Liver (tissue), 9 donors: ENCODE measurements around the gene AADAC. TPM values are rescaled to one million over a fixed set of nuclear protein-coding genes. Genes with fewer than 3 reads are reported as not detected.

ENCODE experiments used
- DNase-seq: peaks from one replicate; pipeline ENCODE4 v3.0.0-alpha.2; 2017; ENCODE audit warnings: low spot score
- H3K27ac ChIP-seq, 2 donors: one replicate each; pipeline ENCODE4 v1.7.0; 2013; ENCODE audit warnings: inconsistent platforms in 2 of 2, low read length in 2 of 2, control low read depth in 1 of 2, low read depth in 1 of 2, mild to moderate bottlenecking in 1 of 2
- H3K27me3 ChIP-seq, 4 donors: one replicate each; pipeline versions ENCODE4 v1.6.1 to v1.7.0; 2013; ENCODE audit warnings: low read length in 3 of 4, inconsistent platforms in 1 of 4, mild to moderate bottlenecking in 1 of 4, moderate library complexity in 1 of 4; ENCODE audit not compliant: control insufficient read depth in 4 of 4, insufficient read depth in 4 of 4
- H3K36me3 ChIP-seq, 4 donors: one replicate each; pipeline versions ENCODE4 v1.6.1 to v1.7.0; 2013; ENCODE audit warnings: low read length in 3 of 4, mild to moderate bottlenecking in 3 of 4, low read depth in 1 of 4, moderate library complexity in 1 of 4; ENCODE audit not compliant: control insufficient read depth in 4 of 4, insufficient read depth in 3 of 4
- H3K4me1 ChIP-seq, 4 donors: one replicate each; pipeline versions ENCODE4 v1.6.1 to v1.7.0; 2013; ENCODE audit warnings: low read length in 3 of 4, mild to moderate bottlenecking in 3 of 4, moderate library complexity in 1 of 4; ENCODE audit not compliant: control insufficient read depth in 4 of 4, insufficient read depth in 4 of 4
- H3K4me3 ChIP-seq, 3 donors: one replicate each; pipeline versions ENCODE4 v1.6.1 to v1.7.0; 2013; ENCODE audit warnings: low read length in 3 of 3, control low read depth in 1 of 3, low read depth in 1 of 3, mild to moderate bottlenecking in 1 of 3
- H3K9ac ChIP-seq, 2 donors: one replicate each; pipeline ENCODE4 v1.7.0; 2013; ENCODE audit warnings: low read length in 2 of 2, mild to moderate bottlenecking in 2 of 2, moderate library complexity in 2 of 2, control low read depth in 1 of 2, low read depth in 1 of 2
- H3K9me3 ChIP-seq, 4 donors: one replicate each; pipeline versions ENCODE4 v1.6.1 to v1.7.0; 2013; ENCODE audit warnings: low read length in 3 of 4; ENCODE audit not compliant: control insufficient read depth in 4 of 4
- CTCF ChIP-seq: fragments of 150-350 bp; IDR thresholded peaks from 2 replicates; pipeline ENCODE4 v1.5.1; 2017; ENCODE audit warnings: improper control_type of control experiment, low read depth, low read length; ENCODE audit not compliant: missing input control
- EGR1 ChIP-seq, 2 donors: IDR thresholded peaks; 2 replicates each; pipeline ENCODE4 v1.6.1; 2016 to 2018; ENCODE audit warnings: antibody characterized with exemption in 2 of 2, low read depth in 2 of 2
- FOXA1 ChIP-seq: IDR thresholded peaks from 2 replicates; pipeline ENCODE4 v1.6.1; 2016; ENCODE audit warnings: antibody characterized with exemption
- FOXA2 ChIP-seq: IDR thresholded peaks from 2 replicates; pipeline ENCODE4 v1.6.1; 2016; ENCODE audit warnings: antibody characterized with exemption
- GABPA ChIP-seq, 2 donors: IDR thresholded peaks in 1 of 2; conservative IDR thresholded peaks in 1 of 2; 2 replicates each; pipeline ENCODE4 v1.6.1; 2016; ENCODE audit warnings: antibody characterized with exemption in 2 of 2, mild to moderate bottlenecking in 1 of 2, moderate library complexity in 1 of 2
- HNF4G ChIP-seq: IDR thresholded peaks from 2 replicates; pipeline ENCODE4 v1.6.1; 2016; ENCODE audit warnings: antibody characterized with exemption
- JUND ChIP-seq, 2 donors: IDR thresholded peaks; 2 replicates each; pipeline ENCODE4 v1.6.1; 2016; ENCODE audit warnings: antibody characterized with exemption in 2 of 2
- MAX ChIP-seq: IDR thresholded peaks from 2 replicates; pipeline ENCODE4 v1.6.1; 2016; ENCODE audit warnings: antibody characterized with exemption
- RAD21 ChIP-seq, 2 donors: IDR thresholded peaks; 2 replicates each; pipeline ENCODE4 v1.6.1; 2016; ENCODE audit warnings: antibody characterized with exemption in 2 of 2, mild to moderate bottlenecking in 2 of 2
- REST ChIP-seq: IDR thresholded peaks from 2 replicates; pipeline ENCODE4 v1.6.1; 2016; ENCODE audit warnings: antibody characterized with exemption, mild to moderate bottlenecking
- YY1 ChIP-seq: IDR thresholded peaks from 2 replicates; pipeline ENCODE4 v1.6.1; 2016; ENCODE audit warnings: antibody characterized with exemption, mild to moderate bottlenecking
- WGBS: extraction: QIAGEN DNeasy Blood & Tissue Kit; methylation state at CpG from one replicate; pipeline ENCODE4 v1.1.7; 2013; 5-methylcytosine and 5-hydroxymethylcytosine counted together
- polyA plus RNA-seq, 2 donors: library from polyadenylated mRNA; stranded (reverse) in 1 of 2; unstranded in 1 of 2; fragments of 200-250 nt in 1 of 2; fragments of >200 nt in 1 of 2; fragmentation: Nextera tagmentation in 1 of 2; extraction: Ambion mirVana in 1 of 2; gene quantifications; one replicate each; pipeline versions ENCODE4 v1.2.1 to v1.2.3, GENCODE V29; 2013 to 2015
- total RNA-seq, 2 donors: library from RNA; depleted of rRNA; stranded (reverse); fragments of >200 nt; gene quantifications; one replicate each; pipeline ENCODE4 v1.2.3, GENCODE V29; 2014
- TF ChIP-seq, protein P1 (sequence below): IDR thresholded peaks from 2 replicates; pipeline ENCODE4 v1.6.1; 2016; ENCODE audit warnings: antibody characterized with exemption
- donor health status: healthy.
- donor health status: healthy.
- donor health status: healthy.
- donor health status: healthy.
- donor health status: healthy.

AADAC gene
- total and polyA plus RNA-seq, 4 donors, result 144 to 321 (median 281) TPM

- TF ChIP-seq RAD21 (IDR thresholded peaks at IDR 0.05), result no peak
- no peak for TF ChIP-seq CTCF
- no peak for TF ChIP-seq EGR1 (IDR thresholded peaks at IDR 0.05; ENCODE audit: low read depth in 2 of 2)
- no peak for TF ChIP-seq JUND (IDR thresholded peaks at IDR 0.05)
- TF ChIP-seq, protein P1, sequence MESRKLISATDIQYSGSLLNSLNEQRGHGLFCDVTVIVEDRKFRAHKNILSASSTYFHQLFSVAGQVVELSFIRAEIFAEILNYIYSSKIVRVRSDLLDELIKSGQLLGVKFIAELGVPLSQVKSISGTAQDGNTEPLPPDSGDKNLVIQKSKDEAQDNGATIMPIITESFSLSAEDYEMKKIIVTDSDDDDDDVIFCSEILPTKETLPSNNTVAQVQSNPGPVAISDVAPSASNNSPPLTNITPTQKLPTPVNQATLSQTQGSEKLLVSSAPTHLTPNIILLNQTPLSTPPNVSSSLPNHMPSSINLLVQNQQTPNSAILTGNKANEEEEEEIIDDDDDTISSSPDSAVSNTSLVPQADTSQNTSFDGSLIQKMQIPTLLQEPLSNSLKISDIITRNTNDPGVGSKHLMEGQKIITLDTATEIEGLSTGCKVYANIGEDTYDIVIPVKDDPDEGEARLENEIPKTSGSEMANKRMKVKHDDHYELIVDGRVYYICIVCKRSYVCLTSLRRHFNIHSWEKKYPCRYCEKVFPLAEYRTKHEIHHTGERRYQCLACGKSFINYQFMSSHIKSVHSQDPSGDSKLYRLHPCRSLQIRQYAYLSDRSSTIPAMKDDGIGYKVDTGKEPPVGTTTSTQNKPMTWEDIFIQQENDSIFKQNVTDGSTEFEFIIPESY, result no peak
- TF ChIP-seq REST, result no peak
- TF ChIP-seq HNF4G, result no peak
- no peak for TF ChIP-seq YY1
Observed at GRCh38 chr3:151856118-151856517, 42.2 kb downstream of the AADAC start.

GRCh38 chr3:151856641-151857040, 42.7 kb downstream of the AADAC start:
- Histone ChIP-seq H3K27ac (no peak overlapping the region), H3K4me1 (peaks cover 3 to 17% (median 10%) of the 10 kb centered on the region in 4 donors), H3K36me3 (no peaks in the 10 kb centered on the region), H3K9me3 (no peaks in the 10 kb centered on the region), H3K27me3 (no peaks in the 10 kb centered on the region), H3K4me3 (no peak overlapping the region), H3K9ac (no peak overlapping the region)
- DNase-seq, result no peak
- 93% methylated on average over 2 of the region's 2 CpGs for WGBS
- no peak for TF ChIP-seq FOXA2

More at GRCh38 chr3:151856118-151856517, 42.2 kb downstream of the AADAC start:
- DNase-seq, result no peak
- no peaks in the 10 kb centered on the region for H3K27me3 ChIP-seq
- WGBS, result 78% methylated on average over 3 of the region's 3 CpGs
- H3K9ac ChIP-seq, result no peak overlapping the region
- H3K4me1 ChIP-seq, result peaks cover 1 to 17% (median 10%) of the 10 kb centered on the region in 4 donors
- no peaks in the 10 kb centered on the region for H3K36me3 ChIP-seq
- H3K4me3 ChIP-seq, result no peak overlapping the region
- no peak overlapping the region for H3K27ac ChIP-seq
- no peaks in the 10 kb centered on the region for H3K9me3 ChIP-seq

DNA sequence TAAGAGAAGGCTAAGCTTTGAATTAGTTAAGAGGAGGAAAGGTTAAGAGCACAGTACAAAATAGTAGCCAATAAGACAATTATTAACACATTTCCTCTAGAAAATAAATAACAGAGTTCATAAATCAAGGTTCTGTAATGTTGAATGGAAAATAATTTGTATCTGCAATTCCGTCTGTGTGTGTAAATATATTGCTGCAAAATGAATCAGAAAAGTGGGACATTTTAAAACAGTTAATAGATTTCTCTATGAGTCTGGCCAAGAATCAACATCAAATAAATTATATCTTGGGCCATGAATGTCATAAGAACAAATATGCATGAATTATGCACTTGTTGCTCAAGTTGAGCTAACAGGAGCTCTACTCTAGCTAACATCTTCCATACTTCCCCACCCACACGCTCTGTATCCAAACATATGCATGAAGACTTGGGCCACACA, 45.3 kb downstream of the AADAC start:
- no peak overlapping the region for H3K9ac ChIP-seq
- no peak for DNase-seq
- no peak overlapping the region for H3K4me3 ChIP-seq
- peak overlapping the region; percentile 63 to 68 for H3K27ac ChIP-seq
- 34% methylated on average over 2 of the region's 2 CpGs for WGBS
- no peaks in the 10 kb centered on the region for H3K36me3 ChIP-seq
- H3K4me1 ChIP-seq, result peaks cover 3 to 17% (median 10%) of the 10 kb centered on the region in 4 donors
- H3K27me3 ChIP-seq, result no peaks in the 10 kb centered on the region
- H3K9me3 ChIP-seq, result no peaks in the 10 kb centered on the region
- no peak for TF ChIP-seq CTCF
- TF ChIP-seq FOXA1, result peak; percentile 46
- no peak for TF ChIP-seq HNF4G
- no peak for TF ChIP-seq GABPA (IDR thresholded peaks at IDR 0.05 in 1 of 2, conservative IDR thresholded peaks at IDR 0.05 in 1 of 2)
- peak; percentile 24 to 67 for TF ChIP-seq EGR1 (IDR thresholded peaks at IDR 0.05; ENCODE audit: low read depth in 2 of 2)
- no peak for TF ChIP-seq REST
- TF ChIP-seq JUND (IDR thresholded peaks at IDR 0.05), result peak; percentile 43 to 63
- peak; percentile 61 for TF ChIP-seq FOXA2
- peak; percentile 28 for TF ChIP-seq MAX
- TF ChIP-seq RAD21 (IDR thresholded peaks at IDR 0.05), result no peak
